Measurements from ENCODE around the gene DNAL4.
A peak's percentile ranks its signal among the peaks of the same experiment; 100 is the strongest.

Gene DNAL4

DNA sequence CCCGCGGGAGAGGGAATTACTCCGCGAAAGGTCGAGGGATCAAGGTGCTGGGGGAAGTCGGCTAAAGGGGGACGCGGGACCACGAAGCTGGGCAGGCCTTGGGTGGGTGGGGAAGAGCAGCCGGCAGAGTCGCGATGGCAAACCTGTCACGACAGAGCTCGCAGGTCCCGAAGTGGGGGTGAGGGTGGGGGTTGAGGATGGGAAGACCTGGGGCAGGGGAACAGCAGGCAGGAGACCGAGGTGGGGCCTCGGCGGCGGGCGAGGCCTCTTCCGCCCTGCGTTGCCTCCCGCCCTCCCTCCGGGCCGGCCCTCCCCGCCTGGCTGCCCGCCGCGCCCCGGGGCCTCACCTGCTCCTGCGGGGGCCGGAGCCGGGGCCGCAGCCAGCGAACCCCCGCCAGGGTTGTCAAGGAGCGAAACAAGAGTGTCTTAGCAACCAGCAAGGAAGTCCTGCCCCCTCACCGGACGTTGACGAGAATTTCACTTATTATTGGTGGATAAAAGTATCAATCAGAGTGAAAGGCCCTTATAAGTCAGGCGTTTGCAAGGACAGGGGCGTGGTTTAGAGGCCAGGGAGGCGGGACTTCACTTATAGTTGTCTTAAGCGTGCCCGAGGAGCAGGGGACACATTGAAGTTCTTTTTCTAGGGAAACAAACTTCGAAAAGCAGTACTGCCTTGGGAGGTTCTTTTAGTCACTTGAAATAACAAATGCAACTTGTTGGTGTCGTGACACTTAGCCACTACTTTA is at the start of gene DNAL4:
TSS of gene DNAL4 (minus strand) at position 423 of the 746 bp plus-strand sequence. CDS start 11,412 bp downstream, outside the sequence.
- DNase-seq (ENCODE audit: low spot score), result peak; percentile 90

- DNase-seq (ENCODE audit: low spot score), result peak; percentile 89
Observed at GRCh38 chr22:38843201-38843656, 49.3 kb upstream of the DNAL4 start.

DNA sequence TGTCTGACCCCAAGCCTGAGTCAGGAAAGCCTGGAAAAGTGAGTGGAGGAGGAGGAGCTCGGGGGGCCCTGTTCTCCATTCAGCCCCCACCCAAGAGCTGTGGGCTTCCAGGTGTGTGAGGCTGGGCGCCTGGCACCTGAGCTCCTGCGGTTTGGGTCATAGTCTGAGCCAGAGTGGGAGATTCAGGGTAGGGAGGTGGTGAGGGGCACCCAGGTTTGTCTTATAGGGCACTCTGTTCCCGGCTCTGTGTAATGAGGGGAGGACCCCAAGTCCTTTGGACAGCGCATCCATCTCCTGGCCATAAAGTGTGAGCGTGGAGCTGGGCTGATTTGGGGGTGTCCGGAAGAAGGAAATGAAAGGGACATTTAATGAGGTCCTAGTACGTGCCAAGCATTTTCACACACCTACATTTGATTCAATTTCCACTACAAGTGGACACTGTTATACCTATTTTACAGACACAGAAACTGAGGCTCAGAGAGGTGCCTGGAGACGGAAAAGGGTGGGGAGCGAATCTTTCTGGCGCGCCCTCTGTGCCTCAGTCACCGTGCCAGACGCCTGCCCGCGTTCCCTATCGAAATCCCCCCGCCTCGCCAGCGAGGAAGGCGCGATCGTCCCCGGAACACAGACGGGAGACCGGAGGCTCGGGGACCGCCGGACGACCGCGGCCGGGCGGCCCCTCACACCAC is 48.7 kb upstream of the DNAL4 start:
- DNase-seq (ENCODE audit: low spot score), result no peak

DNA sequence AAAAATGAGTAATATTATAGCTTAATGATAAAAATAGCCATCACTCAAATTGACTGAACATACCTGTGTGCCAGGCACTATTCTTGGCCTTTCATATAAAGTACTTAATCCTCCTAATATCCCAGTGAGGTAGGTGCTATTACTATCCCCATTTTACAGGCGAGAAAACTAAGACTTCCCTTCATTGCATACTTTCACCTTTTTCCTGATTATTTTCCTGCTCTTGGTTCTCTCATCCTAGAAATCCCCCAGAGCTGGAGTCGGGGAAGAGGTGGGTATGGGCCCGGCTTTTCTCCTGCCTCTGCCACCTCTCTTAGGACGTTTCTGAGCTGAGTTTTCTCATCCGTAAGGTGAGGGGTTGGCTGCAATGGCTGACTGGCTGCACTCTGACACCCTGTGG is 47.7 kb upstream of the DNAL4 start:
- no peak for DNase-seq (ENCODE audit: low spot score)

- DNase-seq (ENCODE audit: low spot score), result no peak
Observed at GRCh38 chr22:38841211-38841610, 47.3 kb upstream of the DNAL4 start.

DNA sequence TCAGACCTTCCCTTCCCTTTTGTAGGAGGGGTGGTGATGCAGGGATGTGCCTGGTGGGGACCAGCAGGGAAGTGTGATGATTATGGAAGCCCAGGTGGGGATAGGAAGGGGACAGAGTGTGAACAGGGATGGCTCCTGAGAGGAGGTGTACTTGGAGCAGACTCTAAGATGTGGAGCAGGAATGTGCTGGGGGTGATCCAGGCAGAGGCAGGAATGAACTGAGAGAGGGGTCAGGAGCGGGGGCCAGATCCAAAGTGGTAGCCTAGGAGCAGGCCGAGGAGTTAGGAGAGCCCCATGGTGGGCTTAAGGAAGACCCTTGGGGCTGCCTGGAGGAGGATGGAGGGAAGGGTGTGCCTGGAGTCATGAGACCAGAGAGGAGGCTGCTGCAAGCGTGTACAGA is 46.2 kb upstream of the DNAL4 start:
- no peak for DNase-seq (ENCODE audit: low spot score)

GRCh38 chr22:38839686-38840085 is 45.7 kb upstream of the DNAL4 start:
- DNase-seq (ENCODE audit: low spot score), result no peak

DNA sequence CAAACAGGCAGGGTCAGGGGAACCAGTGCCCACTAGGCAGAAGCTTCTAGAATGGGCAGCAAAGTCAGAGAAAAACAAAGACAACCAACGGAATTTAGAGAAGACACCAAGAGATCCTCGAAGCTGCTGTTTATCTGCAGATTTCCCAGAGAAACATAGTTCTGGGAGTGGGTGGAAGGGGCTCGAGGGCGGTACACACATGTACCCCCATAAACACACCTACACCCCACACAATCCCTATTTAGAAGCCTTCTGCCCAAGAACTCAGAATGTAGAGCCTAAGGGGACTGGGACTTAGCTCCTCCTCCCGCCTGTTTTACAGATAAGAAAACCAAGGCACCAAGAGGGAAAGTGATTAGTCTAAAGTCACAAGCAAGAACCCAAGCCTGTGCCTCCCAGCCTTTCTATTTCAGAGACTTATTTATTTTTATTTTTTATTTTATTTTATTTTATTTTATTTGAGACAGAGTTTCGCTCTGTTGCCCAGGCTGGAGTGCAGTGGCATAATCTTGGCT is 43.5 kb upstream of the DNAL4 start:
- DNase-seq (ENCODE audit: low spot score), result no peak

DNA sequence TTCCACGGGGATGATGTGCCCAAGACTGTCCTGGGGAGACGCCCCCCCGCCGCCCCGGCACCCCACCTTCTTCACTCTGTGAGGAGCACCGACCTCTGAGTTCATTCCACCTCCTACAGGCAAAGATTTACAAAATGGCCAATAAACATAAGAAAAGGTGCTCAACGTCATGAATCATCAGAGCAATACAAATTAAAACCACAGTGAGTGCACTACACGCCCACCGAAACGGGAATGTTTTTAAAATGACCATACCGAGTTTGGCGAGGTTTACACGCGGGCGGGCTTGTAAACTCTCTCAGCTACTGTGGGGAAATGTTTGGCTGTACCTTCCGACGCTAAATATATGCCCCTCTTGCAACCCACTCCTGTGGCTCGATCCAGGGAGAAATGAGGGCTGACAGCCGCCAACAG is 42.0 kb upstream of the DNAL4 start:
- no peak for DNase-seq (ENCODE audit: low spot score)

DNA sequence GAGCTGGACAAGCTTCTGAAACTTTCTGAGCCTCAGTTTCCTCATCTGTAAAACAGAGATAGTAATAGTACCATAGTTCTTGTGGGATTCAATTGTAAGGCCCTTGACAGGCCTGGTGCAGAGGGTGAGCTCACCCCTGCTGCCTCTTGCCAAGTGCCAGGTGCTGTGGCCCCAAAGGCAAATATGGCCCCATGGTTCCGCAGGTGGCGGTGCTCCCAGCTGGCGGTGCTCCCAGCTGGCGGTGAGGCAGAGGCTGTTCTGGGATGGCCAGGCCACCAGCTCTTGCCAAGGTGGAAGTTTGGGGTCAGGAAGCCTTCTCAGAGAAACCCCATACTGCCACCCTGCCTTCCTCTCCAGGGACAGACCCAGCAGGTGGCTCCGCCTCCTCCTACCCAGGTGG is 41.0 kb upstream of the DNAL4 start:
- DNase-seq (ENCODE audit: low spot score), result no peak

DNA sequence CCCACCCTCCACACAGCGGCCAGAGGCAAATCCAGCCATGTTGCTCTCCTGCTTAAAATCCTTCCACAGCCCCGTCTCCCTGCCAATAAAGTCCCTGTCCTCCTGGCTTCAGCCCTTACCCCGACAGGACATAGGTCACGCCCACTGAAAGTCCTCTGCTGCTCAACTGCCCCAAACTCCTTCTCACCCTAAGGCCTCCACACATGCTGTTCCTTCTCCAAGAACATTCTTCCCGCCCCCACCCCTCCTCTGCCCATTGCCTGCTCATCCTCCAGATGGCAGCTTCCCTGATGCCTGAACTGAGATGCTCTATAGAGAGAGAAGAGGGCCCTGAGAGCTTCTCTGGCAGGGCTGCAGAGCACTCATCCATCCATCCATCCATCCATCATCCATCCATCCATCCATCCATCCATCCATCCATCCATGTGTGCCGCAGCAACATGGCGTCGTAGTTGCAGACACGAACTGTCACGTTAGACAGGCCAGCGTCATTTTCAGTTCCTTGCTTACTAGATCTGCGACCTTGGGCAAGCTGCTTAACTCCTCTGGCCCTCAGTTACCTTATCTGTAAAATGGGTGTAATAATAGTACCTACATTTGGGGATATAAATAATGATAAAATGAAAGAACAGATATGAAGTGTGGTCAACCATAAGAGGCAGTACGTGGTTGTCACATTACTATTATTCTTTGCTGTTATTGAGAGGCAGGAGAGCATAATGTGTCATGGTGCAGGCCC is 40.4 kb upstream of the DNAL4 start:
- DNase-seq (ENCODE audit: low spot score), result no peak

GRCh38 chr22:38833061-38833460 is 39.1 kb upstream of the DNAL4 start:
- no peak for DNase-seq (ENCODE audit: low spot score)

DNA sequence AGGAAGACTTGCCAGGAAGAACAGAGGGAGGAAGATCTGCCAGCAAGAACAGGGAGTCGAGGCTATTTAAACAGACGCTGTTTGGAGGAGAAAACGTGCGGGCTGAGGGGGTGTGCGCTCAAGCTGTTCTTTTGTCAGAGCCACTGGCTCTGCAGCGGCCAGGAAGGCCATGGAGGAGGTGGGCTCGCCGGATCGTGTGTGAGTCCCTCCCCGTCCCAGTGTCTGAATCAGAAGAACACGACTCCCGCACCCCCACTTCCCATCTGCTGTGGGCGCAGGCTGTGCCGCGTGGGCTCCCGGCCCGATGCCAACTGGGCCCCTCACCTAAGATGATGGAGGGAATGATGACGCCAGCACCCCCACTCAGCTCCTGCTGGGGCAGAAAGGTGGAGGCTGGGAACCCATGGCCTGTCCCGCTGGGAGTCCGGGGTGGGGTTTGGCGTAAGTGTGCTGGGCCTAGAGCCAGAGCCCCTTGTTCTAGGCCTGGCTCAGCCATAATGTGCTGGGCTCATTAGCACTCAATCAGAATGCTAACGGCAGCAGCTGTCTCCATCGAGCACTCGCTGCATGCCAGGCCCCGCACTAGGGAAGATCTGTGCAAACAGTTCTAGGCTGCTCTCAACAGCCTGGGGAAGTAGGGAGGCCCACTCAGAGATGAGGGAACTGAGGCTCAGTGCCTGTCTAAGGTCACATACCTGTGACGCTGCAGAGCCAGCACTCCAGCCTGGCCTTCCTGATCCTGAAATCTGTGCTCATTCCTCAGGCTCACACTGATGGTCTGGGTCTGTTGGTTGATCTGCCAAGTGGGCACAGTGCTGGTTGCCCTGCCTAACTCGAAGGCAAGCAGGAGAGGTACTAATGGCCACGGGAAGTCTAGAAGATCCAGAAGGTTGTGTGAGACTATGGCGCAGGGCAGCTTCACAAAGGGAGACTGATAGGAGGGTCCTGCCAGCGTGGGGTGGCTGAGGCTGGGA is 38.3 kb upstream of the DNAL4 start:
- DNase-seq (ENCODE audit: low spot score), result no peak

- DNase-seq (ENCODE audit: low spot score), result no peak
Observed at GRCh38 chr22:38831166-38831945, 37.4 kb upstream of the DNAL4 start.

DNA sequence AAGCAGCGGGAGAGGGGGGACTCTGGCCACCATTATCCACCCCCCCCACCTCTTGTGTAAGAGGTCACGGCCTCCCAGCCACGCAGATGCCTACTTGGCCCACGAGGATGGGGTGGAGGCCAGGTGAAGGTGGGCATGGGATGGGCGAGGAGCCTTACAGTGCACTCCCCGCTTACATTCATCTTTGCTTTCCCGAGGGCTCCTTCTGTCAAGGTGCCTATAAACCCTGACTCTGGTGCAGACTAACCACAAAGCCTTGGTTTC is 36.8 kb upstream of the DNAL4 start:
- no peak for DNase-seq (ENCODE audit: low spot score)

GRCh38 chr22:38830026-38830844 is 36.3 kb upstream of the DNAL4 start:
- no peak for DNase-seq (ENCODE audit: low spot score)

DNA sequence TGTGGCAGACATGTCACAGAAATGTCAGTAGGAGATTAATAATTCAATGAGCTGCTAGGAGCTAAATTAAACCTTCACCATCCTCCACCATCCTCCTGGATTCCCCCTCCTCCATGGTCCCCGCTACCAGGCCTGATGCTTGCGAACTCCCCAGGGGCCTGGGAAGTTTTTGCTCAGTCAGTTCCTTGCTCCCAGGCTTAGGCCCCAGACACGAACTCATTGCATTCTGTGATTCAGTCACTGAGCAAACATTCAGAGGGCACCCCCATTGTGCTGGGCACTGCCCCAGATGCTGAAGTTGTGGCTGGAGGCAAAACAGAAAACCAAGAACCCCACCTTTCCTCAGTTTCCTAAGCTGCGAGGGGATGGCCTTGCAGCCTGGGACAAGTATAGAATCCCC is 35.5 kb upstream of the DNAL4 start:
- DNase-seq (ENCODE audit: low spot score), result no peak

DNA sequence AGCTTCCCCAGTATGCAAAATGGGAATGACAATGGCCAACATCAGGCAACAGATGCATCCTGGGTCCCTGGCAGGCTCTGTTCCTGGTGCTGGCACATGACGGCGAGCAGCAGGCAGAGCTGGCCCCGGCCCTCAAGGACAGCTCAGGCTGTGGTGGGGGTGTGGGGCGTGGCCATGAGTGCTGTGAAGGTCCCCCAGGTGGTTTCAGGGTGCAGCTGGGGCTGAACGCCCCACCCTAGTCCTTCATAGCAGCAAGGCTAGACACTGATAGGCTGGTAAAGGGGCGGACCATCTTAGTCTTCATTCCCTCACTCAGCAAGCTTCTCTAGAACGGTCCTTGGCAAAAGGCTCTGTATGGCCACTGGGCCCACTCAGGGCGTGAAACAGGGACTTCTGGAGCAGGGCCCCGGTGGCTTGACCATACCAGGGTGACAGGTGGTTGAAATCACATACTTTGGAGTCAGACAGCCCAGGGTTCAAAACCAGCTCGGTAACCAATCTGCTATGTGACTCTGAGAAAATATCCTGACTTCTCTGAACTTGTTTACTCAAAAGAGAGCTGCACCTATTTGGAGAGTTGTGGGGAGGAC is 34.8 kb upstream of the DNAL4 start:
- no peak for DNase-seq (ENCODE audit: low spot score)

DNA sequence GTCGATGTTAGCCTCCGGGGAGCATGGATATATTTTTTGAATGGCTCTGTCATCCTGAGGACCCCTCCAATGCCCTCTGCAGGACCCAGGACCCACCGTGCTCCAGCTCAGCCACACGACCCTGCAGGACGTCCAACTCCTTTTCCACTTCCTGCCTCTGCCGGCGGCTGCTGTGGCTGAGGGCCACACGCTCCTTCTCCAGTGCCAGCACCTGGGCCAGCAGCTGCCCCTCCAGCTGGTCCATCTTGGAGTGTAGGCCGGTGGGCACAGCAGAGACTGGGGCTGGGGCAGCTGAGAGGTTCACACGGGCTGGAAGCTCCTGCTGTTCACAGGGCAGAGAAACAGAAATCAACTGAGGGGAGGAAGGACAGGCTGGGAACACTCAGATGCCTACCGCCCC is 34.2 kb upstream of the DNAL4 start:
- DNase-seq (ENCODE audit: low spot score), result no peak

- DNase-seq (ENCODE audit: low spot score), result no peak
Observed at GRCh38 chr22:38827510-38827909, 33.6 kb upstream of the DNAL4 start.

All from HuH-7.5 (cell line).